ENCODE results near the gene HUNK. TPM values are rescaled to one million over a fixed set of nuclear protein-coding genes. Genes with fewer than 3 reads are reported as not detected.

HUNK gene
- total and polyA plus RNA-seq, 2 of the 8 experiments (the other 6 are each of a cell fraction or from before 2014, with no cell fraction given), result 1.9 to 10.2 TPM

- H3K9ac ChIP-seq (replicated peaks in 1 of 4; ENCODE audit: extremely low read depth in 1 of 4, low read depth in 3 of 4, low read length in 3 of 4), result no peak overlapping the region
- H3K23ac ChIP-seq (ENCODE audit: insufficient read length), result no peak overlapping the region
- no peaks in the 10 kb centered on the region for H3K9me3 ChIP-seq (ENCODE audit: insufficient read depth in 2 of 2, low read depth in 1 of 2, low read length in 1 of 2)
- no peak overlapping the region for H3K27ac ChIP-seq (ENCODE audit: low read depth, low read length)
- 0 out of 2 replicates have a peak overlapping the region, but pooled peaks have one; percentile 17 for H2BK12ac ChIP-seq (ENCODE audit: low read depth, low read length)
- H3K79me2 ChIP-seq (ENCODE audit: control insufficient read depth in 1 of 2, insufficient read depth in 2 of 2, low read length in 2 of 2), result peaks cover 0 to 7% of the 10 kb centered on the region in 2 experiments; a peak in 1 of 4 replicates
- no peak overlapping the region for H2BK5ac ChIP-seq (ENCODE audit: low read depth, low read length)
- no peak overlapping the region for H3K4ac ChIP-seq (replicated peaks; ENCODE audit: insufficient read length, low read depth, low read length)
- H2BK15ac ChIP-seq (ENCODE audit: low read length), result no peak overlapping the region
- no peaks in the 10 kb centered on the region; the same call in 1 of the 2 replicates for H3K79me1 ChIP-seq (ENCODE audit: low read depth, low read length)
- ChIA-PET CTCF (ENCODE audit: partially characterized antibody) (no interaction called here), POLR2A (ENCODE audit: partially characterized antibody) (interaction anchor here (1.0 kb wide), 1 partner anchor 18 kb away, joined by 3 read pairs; no protein-coding TSS in a partner anchor)
- H3K4me3 ChIP-seq (ENCODE audit: extremely low read depth in 1 of 4, insufficient read depth in 2 of 4, low read depth in 3 of 4, low read length in 4 of 4), result no peak overlapping the region
- H4K5ac ChIP-seq (ENCODE audit: insufficient read length, low read depth, low read length), result no peak overlapping the region
- no peak overlapping the region for H3K56ac ChIP-seq (replicated peaks; ENCODE audit: insufficient read length, low read depth, low read length)
- H3K4me1 ChIP-seq (replicated peaks in 1 of 4; ENCODE audit: control insufficient read depth in 3 of 4, insufficient read depth in 4 of 4, low read length in 3 of 4), result peaks cover 11 to 20% (median 16%) of the 10 kb centered on the region in 4 experiments
- H2BK20ac ChIP-seq (ENCODE audit: low read length), result no peak overlapping the region
- H3K27me3 ChIP-seq (replicated peaks in 1 of 4; ENCODE audit: control insufficient read depth in 3 of 4, extremely low read depth in 1 of 4, insufficient read depth in 3 of 4, low read length in 3 of 4), result no peaks in the 10 kb centered on the region
- no peak overlapping the region for H3K4me2 ChIP-seq (ENCODE audit: insufficient read depth in 1 of 2, low read depth in 2 of 2, low read length in 2 of 2)
- WGBS, 2 experiments (ENCODE audit: extremely low coverage in 1 of 2, insufficient coverage in 1 of 2, insufficient read length in 1 of 2, insufficient replicate concordance in 2 of 2, low coverage in 1 of 2, low lambda C conversion rate in 2 of 2, missing lambda C conversion rate in 1 of 2), result 79% methylated on average over 4 of the region's 4 CpGs; no CpG with 5 or more reads in 1 of the 2 experiments
- H4K20me1 ChIP-seq (replicated peaks in 1 of 2; ENCODE audit: control insufficient read depth in 1 of 2, insufficient read depth in 2 of 2, low read length in 2 of 2), result no peaks in the 10 kb centered on the region
- H2AFZ ChIP-seq (ENCODE audit: low read length), result no peak overlapping the region
- H3K18ac ChIP-seq (ENCODE audit: extremely low read depth, low read length), result no peak overlapping the region
- H2BK120ac ChIP-seq (replicated peaks; ENCODE audit: low read depth, low read length), result no peak overlapping the region
- DNase-seq (ENCODE audit: low read depth in 1 of 2, low spot score in 2 of 2), result no peak
- FAIRE-seq, result no peak
- no peaks in the 10 kb centered on the region; the same call in 1 of the 2 replicates for H3K23me2 ChIP-seq (ENCODE audit: low read depth, low read length)
- H2AK5ac ChIP-seq (ENCODE audit: low read depth, low read length), result no peak overlapping the region
- H3K14ac ChIP-seq (ENCODE audit: insufficient read length), result no peak overlapping the region
- H4K8ac ChIP-seq (ENCODE audit: extremely low read depth, insufficient read depth, low read length), result no peak overlapping the region
- TF ChIP-seq RFX5 (IDR thresholded peaks at IDR 0.05; ENCODE audit: borderline replicate concordance, low read depth, low read length) (no peak), SRF (IDR thresholded peaks at IDR 0.05; ENCODE audit: low read depth, low read length) (no peak), HDAC2 (IDR thresholded peaks at IDR 0.05; ENCODE audit: borderline replicate concordance in 1 of 2, low read depth in 2 of 2, low read length in 2 of 2) (no peak), CEBPB (IDR thresholded peaks at IDR 0.05; ENCODE audit: low read depth, low read length) (no peak), SAP30 (IDR thresholded peaks at IDR 0.05; ENCODE audit: insufficient read depth, insufficient replicate concordance, low read length) (no peak), POU5F1 (IDR thresholded peaks at IDR 0.05; ENCODE audit: low read depth, low read length) (no peak), MAFK (IDR thresholded peaks at IDR 0.05; ENCODE audit: low read depth, low read length) (no peak), CBX8 (IDR thresholded peaks at IDR 0.05; ENCODE audit: borderline replicate concordance, low read depth, low read length) (no peak), SIX5 (IDR thresholded peaks at IDR 0.05; ENCODE audit: low read depth, low read length) (no peak), NRF1 (IDR thresholded peaks at IDR 0.05; ENCODE audit: low read depth, low read length) (no peak)
- H3K36me3 ChIP-seq (ENCODE audit: control insufficient read depth in 2 of 4, insufficient read depth in 4 of 4, low read length in 3 of 4), result no peaks in the 10 kb centered on the region
- H4K91ac ChIP-seq (replicated peaks; ENCODE audit: insufficient read length, low read length), result no peak overlapping the region
These were observed 41.7 kb downstream of the HUNK start for GRCh38 chr21:31914472-31914871.
